Measurements from ENCODE around the gene TNRC6B. TPM values are rescaled to one million over a fixed set of nuclear protein-coding genes. Genes with fewer than 3 reads are reported as not detected.

The TNRC6B gene
- total and polyA plus RNA-seq, 2 donors (not counting 1 experiment from before 2014, with no cell fraction given): 5.7 to 17.8 TPM

DNA sequence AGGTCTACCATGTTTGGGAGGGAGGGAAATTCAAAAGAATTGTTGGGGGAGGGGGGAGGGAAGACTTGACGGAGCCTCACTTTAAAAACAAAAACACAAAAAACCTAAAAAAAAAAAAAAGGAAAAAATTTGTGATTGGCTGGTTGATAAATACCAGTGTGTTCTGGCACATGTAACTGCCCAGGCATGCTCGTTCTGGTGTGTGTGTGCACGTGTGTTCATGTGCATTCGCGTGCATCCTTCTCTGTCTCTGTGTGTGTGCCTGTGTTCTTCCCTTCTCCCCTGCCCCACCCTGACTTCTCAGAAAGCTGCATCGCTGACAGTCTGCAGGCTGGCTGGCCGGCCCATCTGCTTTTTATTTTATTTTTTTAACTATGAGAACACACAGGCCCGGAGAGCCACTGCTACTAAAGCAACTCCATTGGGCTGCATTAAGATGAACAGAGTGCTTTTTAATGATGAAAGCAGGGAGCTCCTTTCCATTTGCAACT lies 146.0 kb downstream of the TNRC6B start:
- Histone ChIP-seq H4K20me1 (ENCODE audit: control insufficient read depth, extremely low read depth, insufficient read depth, low read length) (no peaks in the 10 kb centered on the region), H3K4me1 (ENCODE audit: control insufficient read depth, extremely low read depth, insufficient read depth, low read length) (peaks cover 7% of the 10 kb centered on the region), H3K79me2 (ENCODE audit: control insufficient read depth, insufficient read depth, low read length) (no peaks in the 10 kb centered on the region), H3K4me3 (replicated peaks in 1 of 4; ENCODE audit: control extremely low read depth in 1 of 4, insufficient read depth in 1 of 4, low read depth in 3 of 4, low read length in 4 of 4) (no peak overlapping the region), H3K9ac (ENCODE audit: insufficient read depth, low read length) (no peak overlapping the region), H2AFZ (ENCODE audit: low read length) (no peak overlapping the region), H3K9me3 (ENCODE audit: control insufficient read depth, insufficient read depth, low read depth, low read length) (no peaks in the 10 kb centered on the region), H3K27ac (ENCODE audit: insufficient read depth, low read length) (no peak overlapping the region), H3K4me2 (ENCODE audit: extremely low read depth, insufficient read depth, low read length) (no peak overlapping the region), H3K36me3 (ENCODE audit: control insufficient read depth, insufficient read depth, low read length) (peaks cover 10% of the 10 kb centered on the region), H3K27me3 (ENCODE audit: control insufficient read depth, insufficient read depth, low read length) (no peaks in the 10 kb centered on the region)
- DNase-seq (ENCODE audit: low read depth in 2 of 2): no peak
- TF ChIP-seq EZH2 (IDR thresholded peaks at IDR 0.05; ENCODE audit: low read length, missing control alignments): no peak
- TF ChIP-seq, protein P1, sequence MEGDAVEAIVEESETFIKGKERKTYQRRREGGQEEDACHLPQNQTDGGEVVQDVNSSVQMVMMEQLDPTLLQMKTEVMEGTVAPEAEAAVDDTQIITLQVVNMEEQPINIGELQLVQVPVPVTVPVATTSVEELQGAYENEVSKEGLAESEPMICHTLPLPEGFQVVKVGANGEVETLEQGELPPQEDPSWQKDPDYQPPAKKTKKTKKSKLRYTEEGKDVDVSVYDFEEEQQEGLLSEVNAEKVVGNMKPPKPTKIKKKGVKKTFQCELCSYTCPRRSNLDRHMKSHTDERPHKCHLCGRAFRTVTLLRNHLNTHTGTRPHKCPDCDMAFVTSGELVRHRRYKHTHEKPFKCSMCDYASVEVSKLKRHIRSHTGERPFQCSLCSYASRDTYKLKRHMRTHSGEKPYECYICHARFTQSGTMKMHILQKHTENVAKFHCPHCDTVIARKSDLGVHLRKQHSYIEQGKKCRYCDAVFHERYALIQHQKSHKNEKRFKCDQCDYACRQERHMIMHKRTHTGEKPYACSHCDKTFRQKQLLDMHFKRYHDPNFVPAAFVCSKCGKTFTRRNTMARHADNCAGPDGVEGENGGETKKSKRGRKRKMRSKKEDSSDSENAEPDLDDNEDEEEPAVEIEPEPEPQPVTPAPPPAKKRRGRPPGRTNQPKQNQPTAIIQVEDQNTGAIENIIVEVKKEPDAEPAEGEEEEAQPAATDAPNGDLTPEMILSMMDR (conservative IDR thresholded peaks at IDR 0.05 in 1 of 2, IDR thresholded peaks at IDR 0.05 in 1 of 2; ENCODE audit: low read depth in 1 of 2, low read length in 2 of 2): no peak

DNA sequence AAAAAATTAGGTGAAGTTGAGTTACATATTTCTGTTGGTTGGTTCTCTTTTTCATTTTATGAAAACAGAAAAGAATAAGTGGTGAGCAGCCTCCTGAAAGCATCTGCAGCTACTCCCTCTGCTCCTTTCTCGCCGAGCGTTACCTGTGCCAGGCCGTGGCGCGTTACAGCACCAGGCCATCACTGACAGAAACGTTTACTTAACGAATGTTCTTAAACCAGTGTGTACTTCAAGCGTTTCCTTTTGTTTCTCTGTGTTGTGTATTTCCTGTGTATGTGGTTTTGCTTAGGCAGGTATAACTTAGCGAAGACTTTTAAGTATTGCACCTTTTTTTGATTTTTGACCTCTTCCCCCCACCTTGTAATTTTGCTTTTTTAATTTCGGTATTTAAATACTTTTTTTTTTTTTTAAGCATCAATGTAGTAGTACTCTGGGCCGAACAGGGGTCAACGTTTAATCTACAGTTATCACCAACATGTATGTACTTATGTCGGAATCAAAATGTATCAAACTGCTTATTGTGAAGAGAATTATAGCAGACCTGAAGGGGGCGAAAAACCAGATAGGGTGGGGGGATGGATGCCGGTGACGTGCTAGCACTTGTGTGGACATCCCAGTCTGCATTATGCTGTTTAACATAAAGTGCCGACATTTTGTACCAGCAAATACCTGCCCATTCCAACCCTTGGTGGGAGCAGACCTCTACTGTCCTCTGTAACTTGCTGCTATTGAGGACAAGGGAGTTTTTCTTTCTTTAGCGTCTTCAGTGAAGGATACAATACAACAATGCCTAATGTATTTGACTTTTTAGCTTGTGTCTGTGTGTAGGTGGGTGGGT lies 147.0 kb downstream of the TNRC6B start:
- no peak for DNase-seq (ENCODE audit: low read depth in 2 of 2)
- Histone ChIP-seq H2AFZ (ENCODE audit: low read length) (no peak overlapping the region), H3K4me2 (ENCODE audit: extremely low read depth, insufficient read depth, low read length) (no peak overlapping the region), H3K36me3 (ENCODE audit: control insufficient read depth, insufficient read depth, low read length) (peaks cover 10% of the 10 kb centered on the region), H3K27ac (ENCODE audit: insufficient read depth, low read length) (no peak overlapping the region), H3K27me3 (ENCODE audit: control insufficient read depth, insufficient read depth, low read length) (no peaks in the 10 kb centered on the region), H3K9me3 (ENCODE audit: control insufficient read depth, insufficient read depth, low read depth, low read length) (no peaks in the 10 kb centered on the region), H3K4me1 (ENCODE audit: control insufficient read depth, extremely low read depth, insufficient read depth, low read length) (peaks cover 7% of the 10 kb centered on the region), H4K20me1 (ENCODE audit: control insufficient read depth, extremely low read depth, insufficient read depth, low read length) (no peaks in the 10 kb centered on the region), H3K9ac (ENCODE audit: insufficient read depth, low read length) (no peak overlapping the region), H3K79me2 (ENCODE audit: control insufficient read depth, insufficient read depth, low read length) (no peaks in the 10 kb centered on the region), H3K4me3 (replicated peaks in 1 of 4; ENCODE audit: control extremely low read depth in 1 of 4, insufficient read depth in 1 of 4, low read depth in 3 of 4, low read length in 4 of 4) (no peak overlapping the region)
- TF ChIP-seq, protein P1 (conservative IDR thresholded peaks at IDR 0.05 in 1 of 2, IDR thresholded peaks at IDR 0.05 in 1 of 2; ENCODE audit: low read depth in 1 of 2, low read length in 2 of 2): no peak
- no peak for TF ChIP-seq EZH2 (IDR thresholded peaks at IDR 0.05; ENCODE audit: low read length, missing control alignments)

DNA sequence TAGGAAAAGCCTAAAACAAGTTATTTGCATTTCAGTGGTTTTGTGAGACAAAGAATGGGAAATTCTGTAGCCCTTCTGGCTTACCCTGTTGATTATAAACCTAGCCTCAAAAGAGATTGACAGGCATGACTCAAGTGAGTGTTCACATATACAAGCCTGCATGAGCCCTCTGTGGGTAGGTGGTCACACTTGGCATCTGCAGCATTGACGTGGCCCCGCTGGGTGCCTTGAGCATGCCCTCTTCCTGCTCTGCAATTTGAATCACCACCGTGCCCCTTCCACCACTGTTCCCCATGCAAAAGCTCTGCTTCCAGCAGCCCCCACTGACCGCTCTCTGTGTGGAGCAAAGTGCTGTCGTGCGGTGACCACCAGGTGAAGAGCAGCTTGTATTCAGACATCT lies 147.6 kb downstream of the TNRC6B start:
- TF ChIP-seq, protein P1 (conservative IDR thresholded peaks at IDR 0.05 in 1 of 2, IDR thresholded peaks at IDR 0.05 in 1 of 2; ENCODE audit: low read depth in 1 of 2, low read length in 2 of 2): no peak
- TF ChIP-seq EZH2 (IDR thresholded peaks at IDR 0.05; ENCODE audit: low read length, missing control alignments): no peak
- no peaks in the 10 kb centered on the region for H3K79me2 ChIP-seq (ENCODE audit: control insufficient read depth, insufficient read depth, low read length)
- no peak overlapping the region for H2AFZ ChIP-seq (ENCODE audit: low read length)
- H3K9ac ChIP-seq (ENCODE audit: insufficient read depth, low read length): no peak overlapping the region
- H3K27me3 ChIP-seq (ENCODE audit: control insufficient read depth, insufficient read depth, low read length): no peaks in the 10 kb centered on the region
- H3K4me1 ChIP-seq (ENCODE audit: control insufficient read depth, extremely low read depth, insufficient read depth, low read length): peaks cover 7% of the 10 kb centered on the region
- no peak overlapping the region for H3K27ac ChIP-seq (ENCODE audit: insufficient read depth, low read length)
- H3K36me3 ChIP-seq (ENCODE audit: control insufficient read depth, insufficient read depth, low read length): peaks cover 12% of the 10 kb centered on the region
- no peak overlapping the region for H3K4me2 ChIP-seq (ENCODE audit: extremely low read depth, insufficient read depth, low read length)
- no peak for DNase-seq (ENCODE audit: low read depth in 2 of 2)
- H4K20me1 ChIP-seq (ENCODE audit: control insufficient read depth, extremely low read depth, insufficient read depth, low read length): no peaks in the 10 kb centered on the region
- no peak overlapping the region for H3K4me3 ChIP-seq (replicated peaks in 1 of 4; ENCODE audit: control extremely low read depth in 1 of 4, insufficient read depth in 1 of 4, low read depth in 3 of 4, low read length in 4 of 4)
- H3K9me3 ChIP-seq (ENCODE audit: control insufficient read depth, insufficient read depth, low read depth, low read length): no peaks in the 10 kb centered on the region

Measured in fibroblast of lung (primary cell).